ENCODE measurements around the gene KLKB1.
"Not testable (repeated sequence)": the region's sequence is repeated elsewhere in the genome, so short reads cannot be mapped to it uniquely, and the experiment has no call there.

The KLKB1 gene

DNA sequence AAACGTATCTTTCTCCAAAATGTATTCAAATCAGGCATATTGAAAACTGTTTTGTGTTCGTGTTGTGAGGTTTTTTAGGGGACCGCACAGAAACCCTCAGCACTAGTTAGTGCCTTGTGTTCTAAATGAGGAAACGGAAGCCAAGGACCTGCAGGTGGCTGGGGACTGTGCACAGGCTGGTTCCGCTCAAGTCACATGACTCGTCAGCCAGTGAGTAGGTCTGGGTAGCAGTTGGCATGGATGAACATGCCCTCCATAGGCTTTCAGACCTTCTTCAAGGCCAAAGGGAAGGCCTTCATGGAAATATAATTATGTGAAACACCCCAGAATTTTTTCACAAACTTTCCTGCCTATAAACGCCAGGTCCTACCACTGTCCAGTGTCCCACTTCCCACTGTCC is 37.4 kb downstream of the KLKB1 start:
- no peak for DNase-seq

DNA sequence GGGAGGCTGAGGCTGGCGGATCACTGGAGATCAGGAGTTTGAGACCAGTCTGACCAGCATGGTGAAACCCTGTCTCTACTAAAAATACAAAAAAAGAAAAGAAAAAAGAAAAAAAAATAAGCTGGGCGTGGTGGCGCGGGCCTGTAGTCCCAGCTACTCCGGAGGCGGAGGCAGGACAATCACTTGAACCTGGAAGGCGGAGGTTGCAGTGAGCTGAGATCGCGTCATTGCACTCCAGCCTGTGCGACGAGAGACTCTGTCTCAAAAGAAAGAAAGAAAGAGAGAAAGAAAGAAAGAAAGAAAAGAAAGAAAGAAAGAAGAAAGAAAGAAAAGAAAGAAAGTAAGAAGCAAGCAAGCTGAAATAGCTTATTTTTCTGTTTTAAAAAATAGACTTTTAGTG is 37.9 kb downstream of the KLKB1 start:
- not testable (repeated sequence) for DNase-seq

DNA sequence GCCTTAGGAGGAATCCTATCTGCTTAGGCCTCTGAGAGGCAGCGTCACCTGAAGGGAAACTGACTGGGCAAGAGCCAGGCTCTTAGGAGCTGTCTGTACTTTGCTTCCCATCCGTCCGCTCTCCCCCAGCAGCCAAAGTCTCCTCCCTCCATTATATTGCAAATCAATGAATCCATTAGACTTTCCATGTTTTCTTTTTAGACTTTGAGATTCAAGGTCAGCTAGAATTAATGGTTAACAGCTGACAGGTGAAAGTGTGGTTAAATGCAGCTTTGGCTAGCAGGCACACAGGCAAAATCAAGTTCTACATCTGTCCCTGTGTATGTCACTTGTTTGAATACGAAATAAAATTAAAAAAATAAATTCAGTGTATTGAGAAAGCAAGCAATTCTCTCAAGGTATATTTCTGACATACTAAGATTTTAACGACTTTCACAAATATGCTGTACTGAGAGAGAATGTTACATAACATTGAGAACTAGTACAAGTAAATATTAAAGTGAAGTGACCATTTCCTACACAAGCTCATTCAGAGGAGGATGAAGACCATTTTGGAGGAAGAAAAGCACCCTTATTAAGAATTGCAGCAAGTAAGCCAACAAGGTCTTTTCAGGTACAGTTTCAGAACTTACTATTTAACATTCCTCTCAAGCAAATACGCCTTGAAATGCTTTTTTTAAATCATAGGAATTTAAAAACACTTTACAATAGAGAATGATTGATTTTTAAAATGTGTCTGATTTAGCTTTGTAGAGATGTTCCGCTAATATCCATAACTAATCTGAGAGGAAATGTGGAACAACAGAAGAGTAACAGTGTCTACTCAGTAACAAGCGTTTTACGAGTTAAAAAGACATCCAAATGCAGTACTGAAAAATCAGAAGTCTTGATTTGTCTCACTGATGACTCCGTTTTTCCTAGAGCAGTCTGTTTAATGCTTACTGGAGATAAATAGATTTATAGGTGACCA is 38.7 kb downstream of the KLKB1 start, which contains the start of gene F11:
Gene F11 (plus strand): TSS at position 507 of the 970 bp plus-strand sequence. CDS start 948 bp downstream, outside the sequence.
- no peak for DNase-seq

DNA sequence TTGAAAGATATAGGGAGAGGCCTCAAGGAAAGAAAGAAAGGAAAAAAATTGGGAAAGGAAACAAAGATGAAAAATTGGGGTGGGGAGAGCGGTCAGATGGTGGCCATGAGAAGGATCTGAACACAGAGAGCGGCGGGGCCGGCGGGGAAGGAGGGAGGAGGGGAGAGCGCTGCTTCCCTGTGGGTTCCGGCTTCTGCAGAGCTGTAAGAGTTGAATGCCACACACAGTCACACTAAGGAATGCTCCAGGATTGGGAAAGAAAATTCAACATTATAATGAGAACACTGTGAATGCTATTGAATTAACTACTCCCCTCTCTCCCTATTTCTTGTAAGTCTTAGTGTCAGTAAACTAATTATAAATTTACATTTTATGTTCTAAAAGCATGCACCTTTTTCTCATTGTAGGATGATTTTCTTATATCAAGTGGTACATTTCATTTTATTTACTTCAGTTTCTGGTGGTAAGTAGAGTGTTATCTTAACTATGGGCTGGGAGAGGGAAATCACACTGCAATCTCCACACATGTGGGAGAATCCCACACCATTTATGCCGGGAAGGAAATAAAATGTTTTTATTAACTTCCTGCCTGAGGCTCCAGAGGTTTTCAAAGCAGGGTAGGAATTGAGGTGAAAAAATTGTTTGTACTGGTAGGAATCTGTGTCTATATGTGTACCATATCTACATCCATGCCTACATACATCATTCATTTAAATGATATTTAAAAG is 39.6 kb downstream of the KLKB1 start:
- DNase-seq = no peak

- peak in 1 of 56 donors; percentile 5 for DNase-seq
Measured at GRCh38 chr4:186271081-186271678, 43.9 kb downstream of the KLKB1 start.

- DNase-seq = no peak
Measured at GRCh38 chr4:186272699-186273391, 45.5 kb downstream of the KLKB1 start.

GRCh38 chr4:186273392-186273789 is 46.1 kb downstream of the KLKB1 start:
- DNase-seq = not testable (repeated sequence)

GRCh38 chr4:186283311-186283710 is 56.0 kb downstream of the KLKB1 start:
- DNase-seq = no peak

- DNase-seq = no peak
Measured at GRCh38 chr4:186285147-186285546, 57.8 kb downstream of the KLKB1 start.

DNA sequence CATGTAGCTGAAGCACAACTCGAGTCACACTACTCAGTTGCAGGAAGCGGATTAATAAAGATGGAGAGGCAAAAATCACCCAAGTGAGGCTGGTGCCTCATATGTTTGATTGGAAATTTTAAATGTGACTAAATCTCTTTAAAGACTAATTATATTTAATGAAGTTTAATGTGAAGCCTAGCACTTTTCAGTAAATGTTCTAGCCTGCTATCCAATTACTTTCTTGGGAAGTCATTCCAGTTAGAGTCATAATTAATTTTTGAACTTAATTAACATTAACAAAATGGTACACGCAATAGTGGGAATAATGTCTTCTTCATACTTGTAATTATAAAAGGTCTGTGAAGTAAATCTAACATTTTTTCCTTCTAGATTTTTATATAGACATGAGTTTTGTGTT is 59.3 kb downstream of the KLKB1 start:
- DNase-seq = no peak

GRCh38 chr4:186291256-186291890 is 64.1 kb downstream of the KLKB1 start:
- no peak for DNase-seq

DNA sequence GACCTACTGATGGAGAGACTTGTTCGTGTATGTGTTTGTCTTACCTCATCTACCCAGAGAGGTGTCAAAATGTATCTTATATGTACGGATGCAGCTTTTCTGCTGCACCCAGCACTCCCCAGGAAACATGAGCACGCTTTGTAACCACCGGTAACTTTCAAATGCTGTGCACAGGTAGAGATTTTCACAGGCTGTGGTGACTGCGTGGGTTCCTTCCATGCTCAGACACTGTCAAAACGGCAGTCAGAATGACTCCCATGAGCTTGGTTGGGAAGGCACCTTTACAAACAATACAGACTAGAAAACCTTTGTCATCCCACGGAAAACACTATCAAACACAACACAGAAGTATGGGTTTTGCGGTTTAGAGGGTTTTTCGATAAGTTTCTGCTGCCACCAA is 66.9 kb downstream of the KLKB1 start:
- no peak for DNase-seq

- no peak for DNase-seq
Measured at GRCh38 chr4:186296481-186296880, 69.2 kb downstream of the KLKB1 start.

- DNase-seq = no peak
Measured at GRCh38 chr4:186297013-186297645, 69.8 kb downstream of the KLKB1 start.

- no peak for DNase-seq
Measured at GRCh38 chr4:186298031-186298647, 70.8 kb downstream of the KLKB1 start.

- no peak for DNase-seq
Measured at GRCh38 chr4:186299291-186299690, 72.0 kb downstream of the KLKB1 start.

DNA sequence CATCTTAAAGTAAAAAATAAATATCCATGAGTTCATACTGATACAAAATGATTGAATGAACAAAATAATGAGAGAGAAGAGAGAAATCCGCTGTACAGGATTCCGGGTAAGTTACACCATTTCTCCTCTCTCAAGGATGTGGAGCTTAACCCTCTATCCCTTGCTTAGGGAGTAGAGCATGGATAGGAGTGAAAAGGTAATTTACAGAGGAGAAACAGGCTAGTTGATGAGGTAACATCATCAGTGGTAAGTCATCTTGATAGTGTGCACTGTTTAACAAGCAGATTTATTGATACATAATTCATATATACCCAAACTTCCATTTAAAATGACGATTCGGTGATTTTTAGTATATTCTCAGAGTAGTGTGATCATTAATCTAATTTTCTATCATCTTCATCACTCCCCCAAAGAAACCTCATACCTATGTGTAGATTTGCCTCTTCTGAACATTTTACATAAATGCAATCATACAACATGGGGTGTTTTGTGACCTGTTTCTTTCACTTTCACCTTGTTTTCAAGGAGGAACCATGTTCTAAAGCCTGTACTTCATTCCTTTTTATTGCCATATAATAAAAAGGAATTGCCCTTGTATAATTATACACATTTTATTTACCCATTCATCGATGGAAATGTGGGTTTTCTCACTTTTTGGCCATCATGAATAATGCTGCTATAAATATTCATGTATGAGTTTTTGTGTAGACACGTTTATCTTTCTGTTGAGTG is 73.5 kb downstream of the KLKB1 start:
- no peak for DNase-seq

DNA sequence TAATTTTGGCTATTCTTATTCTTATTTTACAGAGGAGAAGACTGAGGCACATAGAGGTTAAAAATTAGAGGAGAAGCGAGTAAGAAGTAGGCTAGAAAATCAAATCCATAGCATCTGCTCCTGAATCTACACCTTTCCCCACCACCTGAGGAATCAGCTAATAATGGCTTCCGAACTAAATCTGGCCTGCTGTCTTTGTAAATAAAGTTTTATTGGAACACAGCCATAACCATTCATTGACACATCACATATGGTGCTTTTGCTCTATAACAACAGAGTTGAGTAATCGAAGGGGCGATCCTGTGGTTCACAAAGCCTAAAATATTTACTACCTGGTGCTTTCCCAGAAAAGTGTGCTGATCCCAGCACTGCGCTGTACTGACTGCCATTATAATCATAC is 76.9 kb downstream of the KLKB1 start:
- DNase-seq = no peak

DNA sequence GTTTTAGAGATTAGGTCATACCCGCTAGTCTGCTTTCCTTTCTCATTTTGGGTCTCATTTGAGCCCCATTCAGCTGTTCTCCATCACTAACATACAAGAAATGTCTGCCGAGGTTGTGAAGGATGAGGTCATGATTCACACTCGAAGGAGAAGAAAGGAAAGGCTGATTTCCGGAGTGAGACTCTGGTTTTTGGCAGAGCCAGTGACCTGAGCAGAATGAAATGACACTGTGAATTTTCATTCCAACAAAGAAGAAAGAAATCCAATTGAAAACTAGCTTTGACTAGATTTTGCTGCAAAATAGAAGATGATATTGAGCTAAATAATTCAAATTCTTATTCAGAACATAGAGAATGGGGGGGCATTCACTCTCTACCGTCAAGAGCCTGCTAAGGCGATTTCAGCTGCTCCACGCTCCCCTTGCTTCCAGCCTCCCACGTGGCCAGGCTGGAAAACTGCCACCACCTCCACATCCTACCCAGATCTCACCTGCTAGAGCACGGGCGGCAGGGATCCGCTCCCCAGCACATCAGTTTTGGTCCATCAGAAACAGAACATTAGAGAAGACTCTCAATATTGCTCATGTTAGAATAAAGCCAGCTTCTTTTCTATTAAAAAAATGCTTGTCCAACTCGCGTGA is 77.7 kb downstream of the KLKB1 start:
- DNase-seq = no peak

All from nucleus accumbens (tissue), 56 donors.